Left lung (tissue), 10 donors: ENCODE measurements around the gene LRRC2. TPM values are rescaled to one million over a fixed set of nuclear protein-coding genes. Genes with fewer than 3 reads are reported as not detected.

Experiments
- ATAC-seq: fragments of 200-7000 bp; cut with Tn5 transposase; one replicate; pipeline ENCODE4 v1.9.1; 2020; ENCODE audit warnings: moderate library complexity
- DNase-seq, 4 donors: peaks; one replicate each; pipeline ENCODE4 v3.0.0-alpha.2; 2013 to 2020
- H3K27ac ChIP-seq, 2 donors: fragments of 200-600 bp; sonication (generic) in 1 of 2; one replicate each; pipeline versions ENCODE4 v1.5.0 to v1.8.0; 2020 to 2021
- H3K27me3 ChIP-seq, 2 donors: fragments of 200-600 bp; sonication (generic) in 1 of 2; one replicate each; pipeline versions ENCODE4 v1.5.0 to v1.8.0; 2020 to 2021
- H3K36me3 ChIP-seq, 2 donors: fragments of 200-600 bp; sonication (generic) in 1 of 2; one replicate each; pipeline versions ENCODE4 v1.5.0 to v1.8.0; 2020 to 2021
- H3K4me1 ChIP-seq, 2 donors: fragments of 200-600 bp; one replicate each; pipeline ENCODE4 v1.8.0; 2021
- H3K4me3 ChIP-seq, 2 donors: fragments of 200-600 bp; sonication (generic) in 1 of 2; one replicate each; pipeline versions ENCODE4 v1.5.0 to v1.8.0; 2020 to 2021; ENCODE audit warnings: mild to moderate bottlenecking in 1 of 2
- H3K9me3 ChIP-seq, 2 donors: fragments of 200-600 bp; sonication (generic) in 1 of 2; one replicate each; pipeline versions ENCODE4 v1.5.0 to v1.8.0; 2020 to 2021
- intact Hi-C, 2 donors: fragments of 100-400 bp; cut with DNase I; formaldehyde crosslinking; loops; one replicate each; pipeline versions ENCODE4 v1.11.2 to v1.14.2; 2022
- polyA plus RNA-seq, 6 donors: library from polyadenylated mRNA; unstranded; fragments of 120-200 nt; gene quantifications; one replicate each; pipeline ENCODE4 v1.2.1, GENCODE V29; 2013; ENCODE audit not compliant: insufficient read length in 6 of 6
- total RNA-seq, 2 donors: library from RNA; stranded (reverse); fragmentation: NEBNext Ultra II Directional; extraction: Animal tissue kit (Norgen Biotek cat#: 25700); gene quantifications; one replicate each; pipeline ENCODE4 v1.2.1, GENCODE V29; 2021
- TF ChIP-seq, protein P1 (sequence below), 2 donors: fragments of 200-600 bp; sonication (generic) in 1 of 2; IDR thresholded peaks; one replicate each; pipeline versions ENCODE4 v1.5.0 to v1.8.0; 2021; ENCODE audit warnings: antibody characterized with exemption in 2 of 2
- donor health status: DM: no; HTN: yes; CAD: no.
- donor health status: DM: no; HTN: no; CAD: no.

Gene LRRC2
- total and polyA plus RNA-seq, 8 donors: 0.36 to 0.47 (median 0.45) TPM

DNA sequence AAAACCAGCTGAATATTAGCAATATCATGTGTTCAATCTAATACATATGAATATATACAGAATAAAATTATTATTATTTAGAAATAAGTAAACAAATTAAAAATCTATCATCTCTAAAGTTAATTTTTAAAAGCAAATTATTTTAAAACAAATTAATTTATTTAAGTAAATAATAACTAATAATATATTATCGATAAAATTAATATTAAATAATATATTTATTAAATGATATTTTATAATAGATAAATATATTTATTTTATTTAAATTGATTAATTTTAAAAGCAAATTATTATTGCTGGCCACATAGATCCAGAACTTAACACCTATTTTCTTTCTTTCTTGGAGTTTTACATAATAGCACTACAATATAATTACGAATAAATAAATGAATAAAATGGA, 46.1 kb downstream of the LRRC2 start:
- Histone ChIP-seq H3K27me3 (no peaks in the 10 kb centered on the region), H3K4me1 (no peaks in the 10 kb centered on the region), H3K9me3 (no peaks in the 10 kb centered on the region), H3K4me3 (no peak overlapping the region), H3K27ac (no peak overlapping the region), H3K36me3 (no peaks in the 10 kb centered on the region)
- no peak for ATAC-seq
- TF ChIP-seq, protein P1, sequence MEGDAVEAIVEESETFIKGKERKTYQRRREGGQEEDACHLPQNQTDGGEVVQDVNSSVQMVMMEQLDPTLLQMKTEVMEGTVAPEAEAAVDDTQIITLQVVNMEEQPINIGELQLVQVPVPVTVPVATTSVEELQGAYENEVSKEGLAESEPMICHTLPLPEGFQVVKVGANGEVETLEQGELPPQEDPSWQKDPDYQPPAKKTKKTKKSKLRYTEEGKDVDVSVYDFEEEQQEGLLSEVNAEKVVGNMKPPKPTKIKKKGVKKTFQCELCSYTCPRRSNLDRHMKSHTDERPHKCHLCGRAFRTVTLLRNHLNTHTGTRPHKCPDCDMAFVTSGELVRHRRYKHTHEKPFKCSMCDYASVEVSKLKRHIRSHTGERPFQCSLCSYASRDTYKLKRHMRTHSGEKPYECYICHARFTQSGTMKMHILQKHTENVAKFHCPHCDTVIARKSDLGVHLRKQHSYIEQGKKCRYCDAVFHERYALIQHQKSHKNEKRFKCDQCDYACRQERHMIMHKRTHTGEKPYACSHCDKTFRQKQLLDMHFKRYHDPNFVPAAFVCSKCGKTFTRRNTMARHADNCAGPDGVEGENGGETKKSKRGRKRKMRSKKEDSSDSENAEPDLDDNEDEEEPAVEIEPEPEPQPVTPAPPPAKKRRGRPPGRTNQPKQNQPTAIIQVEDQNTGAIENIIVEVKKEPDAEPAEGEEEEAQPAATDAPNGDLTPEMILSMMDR (IDR thresholded peaks at IDR 0.05): no peak
- DNase-seq: no peak
- intact Hi-C loops: no loop called here

DNA sequence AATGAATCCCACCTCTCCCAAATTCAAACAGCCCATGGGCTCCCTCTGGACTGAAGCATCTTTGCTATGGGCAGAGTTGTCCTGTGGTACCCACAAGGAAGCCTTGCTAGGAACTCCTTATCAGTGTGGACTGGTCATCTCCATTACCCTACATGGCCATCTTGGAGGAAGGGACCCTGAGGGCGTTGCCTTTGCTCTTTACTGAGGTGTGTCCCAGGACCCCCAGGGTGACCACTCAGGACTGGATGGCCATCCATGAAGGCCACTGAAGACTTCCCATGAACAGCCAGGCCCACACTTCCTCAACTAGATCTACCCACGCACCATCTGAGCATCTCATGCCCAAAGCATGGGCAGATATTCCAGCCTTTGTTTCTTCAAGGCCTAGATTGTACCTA, 48.3 kb downstream of the LRRC2 start:
- TF ChIP-seq, protein P1 (IDR thresholded peaks at IDR 0.05): no peak
- Histone ChIP-seq H3K27me3 (no peaks in the 10 kb centered on the region), H3K9me3 (no peaks in the 10 kb centered on the region), H3K27ac (no peak overlapping the region), H3K36me3 (no peaks in the 10 kb centered on the region), H3K4me3 (no peak overlapping the region), H3K4me1 (no peaks in the 10 kb centered on the region)
- no peak for ATAC-seq
- DNase-seq: no peak
- intact Hi-C loops: no loop called here

DNA sequence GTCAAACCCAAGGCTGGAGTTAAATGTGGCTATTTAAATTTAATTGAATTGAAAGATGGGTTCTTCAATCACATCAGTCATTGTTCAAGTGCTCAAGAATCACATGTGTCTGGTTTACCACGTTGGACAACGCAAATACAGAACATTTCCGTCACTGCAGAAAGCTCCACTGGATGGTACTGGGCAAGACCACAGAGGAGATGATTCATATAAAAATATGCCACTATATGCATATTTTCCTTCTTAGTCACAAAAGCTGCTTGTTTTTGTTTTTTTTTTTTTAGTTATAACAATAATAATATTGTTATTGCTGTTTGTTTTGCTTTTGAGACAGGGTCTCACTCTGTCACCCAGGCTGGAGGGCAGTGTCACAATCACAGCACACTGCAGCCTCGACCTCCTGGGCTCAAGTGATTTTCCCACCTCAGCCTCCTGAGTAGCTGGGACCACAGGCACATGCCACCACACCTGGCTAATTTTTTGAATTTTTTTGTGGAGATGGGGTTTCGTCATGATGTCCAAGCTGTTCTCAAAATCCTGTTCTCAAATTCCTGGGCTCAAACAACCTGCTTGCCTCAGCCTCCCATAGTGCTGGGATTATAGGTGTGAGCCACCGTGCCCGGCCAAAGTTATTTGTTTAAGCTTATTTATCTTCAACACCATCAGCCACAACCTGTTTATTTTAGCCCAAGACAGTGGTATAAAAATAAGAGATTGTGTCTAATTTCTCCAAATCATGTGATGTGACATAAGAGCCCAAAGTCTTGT, 48.9 kb downstream of the LRRC2 start:
- intact Hi-C loops: no loop called here
- TF ChIP-seq, protein P1 (IDR thresholded peaks at IDR 0.05): no peak
- no peaks in the 10 kb centered on the region for H3K36me3 ChIP-seq
- no peaks in the 10 kb centered on the region for H3K4me1 ChIP-seq
- no peaks in the 10 kb centered on the region for H3K27me3 ChIP-seq
- no peak overlapping the region for H3K4me3 ChIP-seq
- no peak for ATAC-seq
- no peak for DNase-seq
- no peak overlapping the region for H3K27ac ChIP-seq
- no peaks in the 10 kb centered on the region for H3K9me3 ChIP-seq

DNA sequence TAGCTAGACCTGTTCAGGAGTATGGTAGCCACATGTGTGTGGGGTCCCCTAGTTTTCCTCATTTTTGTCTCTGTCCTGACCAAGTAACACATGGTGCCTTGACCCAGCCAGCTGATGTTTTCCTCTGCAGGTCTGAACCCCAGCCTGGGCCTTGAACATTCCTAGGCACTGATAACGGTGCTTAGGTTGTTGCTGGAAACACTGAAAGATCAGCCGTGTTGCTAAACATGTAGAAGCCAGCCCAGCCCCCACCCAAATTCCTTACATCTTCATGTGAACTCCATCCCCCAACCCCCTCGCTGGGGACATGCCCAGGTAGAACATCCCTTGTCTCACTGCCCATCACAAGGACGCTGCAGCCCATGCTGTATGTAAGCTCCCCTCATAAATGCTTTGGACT, 49.6 kb downstream of the LRRC2 start:
- no peak overlapping the region for H3K27ac ChIP-seq
- no peak for ATAC-seq
- TF ChIP-seq, protein P1 (IDR thresholded peaks at IDR 0.05): no peak
- DNase-seq: no peak
- no peaks in the 10 kb centered on the region for H3K9me3 ChIP-seq
- no peak overlapping the region for H3K4me3 ChIP-seq
- H3K27me3 ChIP-seq: no peaks in the 10 kb centered on the region
- no peaks in the 10 kb centered on the region for H3K36me3 ChIP-seq
- no peaks in the 10 kb centered on the region for H3K4me1 ChIP-seq
- intact Hi-C loops: no loop called here

DNA sequence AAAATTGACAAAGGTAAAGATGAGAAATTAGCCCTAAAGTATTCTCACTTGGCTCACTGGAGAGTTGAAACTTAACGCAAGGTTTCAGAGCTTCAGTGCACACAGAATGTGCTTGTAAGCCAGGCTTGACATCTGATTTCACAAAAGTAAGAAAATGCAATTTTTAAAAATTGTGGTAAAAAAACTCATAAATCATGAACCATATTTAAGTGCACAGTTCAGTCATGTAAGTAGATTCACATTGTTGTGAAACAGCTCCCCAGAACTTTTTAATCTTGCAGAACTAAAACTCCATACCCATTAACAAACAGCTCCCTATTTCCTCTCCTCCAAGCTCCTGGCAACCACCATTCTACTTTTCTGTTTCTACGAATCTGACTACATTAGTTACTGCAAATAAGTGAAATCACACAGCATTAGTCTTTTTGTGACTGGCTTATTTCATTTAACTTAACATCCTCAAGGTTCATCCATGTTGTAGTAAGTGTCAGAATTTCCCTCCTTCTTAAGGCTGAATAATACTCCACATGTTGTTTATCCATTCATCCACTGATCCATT, 53.8 kb downstream of the LRRC2 start:
- Histone ChIP-seq H3K9me3 (no peaks in the 10 kb centered on the region), H3K27me3 (no peaks in the 10 kb centered on the region), H3K27ac (no peak overlapping the region), H3K4me3 (no peak overlapping the region), H3K4me1 (no peaks in the 10 kb centered on the region), H3K36me3 (no peaks in the 10 kb centered on the region)
- DNase-seq (no peak), ATAC-seq (no peak)
- intact Hi-C loops: no loop called here
- TF ChIP-seq, protein P1 (IDR thresholded peaks at IDR 0.05): no peak
